ENCODE measurements around the gene GPC6. TPM values are rescaled to one million over a fixed set of nuclear protein-coding genes. Genes with fewer than 3 reads are reported as not detected.
"Not testable (repeated sequence)": the region's sequence is repeated elsewhere in the genome, so short reads cannot be mapped to it uniquely, and the experiment has no call there.

GPC6 gene
- total RNA-seq = not detected

GRCh38 chr13:93226623-93227279 lies at the start of gene GPC6:
TSS of gene GPC6 (plus strand) at chr13:93226807.
- H3K27ac Mint-ChIP-seq = no peak within 1 kb of the TSS
- H3K4me1 Mint-ChIP-seq = no peaks in the 10 kb centered on the region
- peaks cover 42% of the 10 kb centered on the region for H3K27me3 Mint-ChIP-seq
- H3K36me3 Mint-ChIP-seq (ENCODE audit: low read depth) = no peaks in the 10 kb centered on the region
- ATAC-seq (replicated peaks) = no peak
- no peaks in the 10 kb centered on the region for H3K9me3 Mint-ChIP-seq
- H3K4me3 Mint-ChIP-seq = no peak within 1 kb of the TSS

DNA sequence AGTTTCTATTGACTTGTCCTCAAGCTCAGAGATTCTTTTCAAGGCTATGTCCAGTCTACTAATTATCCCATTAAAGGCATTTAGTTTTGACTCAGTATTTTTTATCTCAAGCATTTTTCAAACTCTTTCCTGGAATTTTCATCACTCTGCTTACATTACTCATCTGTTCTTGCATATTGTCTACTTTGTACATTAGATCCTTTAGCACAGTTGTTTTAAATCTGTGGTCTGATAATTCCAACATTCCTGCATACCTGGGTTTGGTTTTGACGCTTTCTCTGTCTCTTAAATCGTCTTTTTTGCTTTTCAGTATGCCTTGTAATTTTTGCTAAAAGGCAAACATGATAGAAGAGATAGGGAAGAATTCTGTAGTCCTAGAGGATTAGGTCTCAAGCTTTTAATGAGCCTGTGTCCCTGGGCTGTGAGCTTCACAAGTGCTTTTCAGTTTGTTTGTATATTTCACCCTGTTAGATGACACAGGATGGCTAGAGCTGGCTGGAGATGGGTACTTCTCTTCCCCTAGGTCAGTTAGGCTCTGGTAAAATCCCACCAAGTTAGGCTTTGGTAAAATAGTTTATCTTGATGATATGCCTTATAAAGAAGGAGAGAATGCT lies 46.1 kb upstream of the GPC6 start:
- no peaks in the 10 kb centered on the region for H3K27me3 Mint-ChIP-seq
- no peak overlapping the region for H3K4me3 Mint-ChIP-seq
- no peak for ATAC-seq (replicated peaks)
- peaks cover 4% of the 10 kb centered on the region for H3K9me3 Mint-ChIP-seq
- no peaks in the 10 kb centered on the region for H3K36me3 Mint-ChIP-seq (ENCODE audit: low read depth)
- no peak overlapping the region for H3K27ac Mint-ChIP-seq
- H3K4me1 Mint-ChIP-seq = no peaks in the 10 kb centered on the region

DNA sequence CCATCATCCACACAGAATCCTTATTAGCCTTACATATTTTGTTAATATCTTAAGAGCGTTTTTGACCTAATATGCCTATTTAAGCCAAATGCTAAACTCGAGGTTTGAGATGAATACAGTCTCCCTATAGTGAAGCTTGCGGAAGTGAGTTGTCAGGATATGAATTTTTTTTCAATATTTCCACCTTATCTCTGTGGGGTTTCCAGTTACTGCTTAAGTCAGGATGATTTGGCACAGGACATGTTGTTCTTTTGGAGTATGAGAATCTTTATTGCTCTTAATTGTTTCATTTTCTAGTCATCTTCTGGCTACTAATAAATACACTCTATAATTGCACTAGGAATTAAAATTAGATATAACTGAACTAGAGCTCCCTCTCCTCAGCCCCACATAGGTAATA lies 44.2 kb upstream of the GPC6 start:
- Mint-ChIP-seq H3K27ac (no peak overlapping the region), H3K4me1 (no peaks in the 10 kb centered on the region), H3K27me3 (no peaks in the 10 kb centered on the region), H3K4me3 (no peak overlapping the region), H3K36me3 (ENCODE audit: low read depth) (no peaks in the 10 kb centered on the region), H3K9me3 (peaks cover 4% of the 10 kb centered on the region)
- ATAC-seq (replicated peaks) = no peak

DNA sequence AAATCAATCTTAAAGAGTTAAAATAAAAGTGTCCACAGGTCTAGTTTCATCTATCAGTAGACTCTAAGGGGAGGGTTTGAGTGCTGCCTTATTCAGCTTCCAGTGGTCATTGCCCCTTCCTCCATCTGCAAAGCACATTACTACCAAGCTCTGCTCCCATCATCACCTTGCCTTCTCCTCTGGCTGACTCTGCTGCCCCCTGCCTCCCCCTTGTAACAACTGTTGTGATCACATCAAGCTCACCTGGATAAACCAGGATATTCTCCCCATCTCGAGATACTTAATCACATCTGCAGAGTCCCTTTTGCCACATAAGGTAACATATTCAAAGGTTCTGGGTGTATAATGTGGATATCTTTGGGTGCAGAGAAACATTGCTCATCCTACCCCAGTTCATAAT lies 43.3 kb upstream of the GPC6 start:
- Mint-ChIP-seq H3K27me3 (no peaks in the 10 kb centered on the region), H3K4me3 (no peak overlapping the region), H3K4me1 (no peaks in the 10 kb centered on the region), H3K36me3 (ENCODE audit: low read depth) (no peaks in the 10 kb centered on the region), H3K27ac (no peak overlapping the region), H3K9me3 (peaks cover 4% of the 10 kb centered on the region)
- no peak for ATAC-seq (replicated peaks)

GRCh38 chr13:93190006-93190405 lies 36.6 kb upstream of the GPC6 start:
- Mint-ChIP-seq H3K4me1 (no peaks in the 10 kb centered on the region), H3K27me3 (no peaks in the 10 kb centered on the region), H3K4me3 (no peak overlapping the region), H3K36me3 (ENCODE audit: low read depth) (no peaks in the 10 kb centered on the region), H3K9me3 (peaks cover 4% of the 10 kb centered on the region), H3K27ac (no peak overlapping the region)
- no peak for ATAC-seq (replicated peaks)

DNA sequence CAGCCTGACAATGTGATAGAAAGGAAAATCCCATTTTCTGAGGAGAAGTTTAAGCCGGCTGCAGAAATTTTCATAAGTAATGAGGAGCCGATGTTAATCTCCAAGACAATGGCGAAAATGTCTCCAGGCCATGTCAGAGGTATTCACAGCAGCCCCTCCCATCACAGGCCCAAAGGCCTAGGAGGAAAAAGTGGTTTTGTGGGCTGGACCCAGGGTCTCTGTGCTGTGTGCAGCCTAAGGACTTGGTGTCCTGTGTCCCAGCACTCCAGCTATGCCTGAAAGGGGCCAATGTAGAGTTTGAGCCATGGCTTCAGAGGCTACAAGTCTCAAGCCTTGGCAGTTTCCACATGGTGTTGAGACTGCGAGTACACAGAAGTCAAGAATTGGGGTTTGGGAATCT lies 32.9 kb upstream of the GPC6 start:
- Mint-ChIP-seq H3K4me1 (no peaks in the 10 kb centered on the region), H3K27ac (no peak overlapping the region), H3K4me3 (no peak overlapping the region), H3K27me3 (no peaks in the 10 kb centered on the region), H3K36me3 (ENCODE audit: low read depth) (no peaks in the 10 kb centered on the region), H3K9me3 (peaks cover 4% of the 10 kb centered on the region)
- ATAC-seq (replicated peaks) = no peak

- H3K4me3 Mint-ChIP-seq = no peak overlapping the region
These were observed 26.8 kb upstream of the GPC6 start for GRCh38 chr13:93199856-93200255.

DNA sequence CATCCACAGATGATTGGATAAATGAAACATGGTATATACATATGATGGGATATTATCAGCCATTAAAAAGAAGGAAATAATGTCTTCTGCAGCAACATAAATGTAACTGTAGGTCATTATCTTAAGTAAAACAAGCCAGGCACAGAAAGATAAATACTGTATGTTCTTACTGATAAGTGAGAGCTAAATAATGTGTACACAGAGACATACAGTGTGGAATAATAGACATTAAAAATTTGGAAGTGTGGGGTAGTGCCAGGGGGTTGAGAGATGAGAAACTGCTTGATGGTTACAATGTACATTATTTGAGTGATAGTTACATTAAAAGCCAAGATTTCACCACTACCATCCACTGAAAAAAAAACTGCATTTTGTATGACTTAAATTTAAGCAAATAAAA lies 26.0 kb upstream of the GPC6 start:
- H3K27me3 Mint-ChIP-seq = no peaks in the 10 kb centered on the region
- H3K4me3 Mint-ChIP-seq = no peak overlapping the region
- ATAC-seq (replicated peaks) = no peak
- no peaks in the 10 kb centered on the region for H3K4me1 Mint-ChIP-seq
- H3K9me3 Mint-ChIP-seq = no peaks in the 10 kb centered on the region
- no peaks in the 10 kb centered on the region for H3K36me3 Mint-ChIP-seq (ENCODE audit: low read depth)
- no peak overlapping the region for H3K27ac Mint-ChIP-seq

More at GRCh38 chr13:93199856-93200255, 26.8 kb upstream of the GPC6 start:
- ATAC-seq (replicated peaks) = no peak
- Mint-ChIP-seq H3K27me3 (no peaks in the 10 kb centered on the region), H3K27ac (no peak overlapping the region), H3K9me3 (peaks cover 2% of the 10 kb centered on the region), H3K36me3 (ENCODE audit: low read depth) (no peaks in the 10 kb centered on the region), H3K4me1 (no peaks in the 10 kb centered on the region)

DNA sequence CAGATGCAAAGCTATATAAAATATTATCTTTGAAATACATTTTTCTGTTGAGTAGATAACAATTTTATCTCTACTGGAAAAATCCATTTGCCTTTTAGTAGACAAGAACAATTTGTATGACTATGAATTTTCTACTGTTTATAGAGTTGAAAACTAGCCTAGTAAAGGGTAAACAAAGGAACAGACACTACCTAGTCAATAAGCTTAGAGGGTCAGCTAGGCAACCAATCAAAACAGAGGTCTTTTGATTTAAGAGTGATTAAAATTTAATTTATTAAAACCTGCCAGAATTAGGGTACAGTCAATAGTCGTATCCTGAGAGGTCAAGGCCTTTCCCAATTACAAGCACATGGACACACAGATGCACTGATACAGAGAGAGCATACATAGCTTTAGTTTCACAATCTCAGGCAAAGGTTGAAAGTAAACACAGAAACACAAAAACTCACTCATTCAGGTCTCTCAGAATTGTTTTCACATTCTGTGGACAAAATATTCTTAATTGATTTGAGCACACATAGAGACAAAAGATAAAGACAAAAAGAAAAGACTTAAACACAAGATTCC lies 24.5 kb upstream of the GPC6 start:
- ATAC-seq (replicated peaks) = no peak
- Mint-ChIP-seq H3K27me3 (no peaks in the 10 kb centered on the region), H3K36me3 (ENCODE audit: low read depth) (no peaks in the 10 kb centered on the region), H3K9me3 (no peaks in the 10 kb centered on the region), H3K27ac (no peak overlapping the region), H3K4me3 (no peak overlapping the region), H3K4me1 (no peaks in the 10 kb centered on the region)

DNA sequence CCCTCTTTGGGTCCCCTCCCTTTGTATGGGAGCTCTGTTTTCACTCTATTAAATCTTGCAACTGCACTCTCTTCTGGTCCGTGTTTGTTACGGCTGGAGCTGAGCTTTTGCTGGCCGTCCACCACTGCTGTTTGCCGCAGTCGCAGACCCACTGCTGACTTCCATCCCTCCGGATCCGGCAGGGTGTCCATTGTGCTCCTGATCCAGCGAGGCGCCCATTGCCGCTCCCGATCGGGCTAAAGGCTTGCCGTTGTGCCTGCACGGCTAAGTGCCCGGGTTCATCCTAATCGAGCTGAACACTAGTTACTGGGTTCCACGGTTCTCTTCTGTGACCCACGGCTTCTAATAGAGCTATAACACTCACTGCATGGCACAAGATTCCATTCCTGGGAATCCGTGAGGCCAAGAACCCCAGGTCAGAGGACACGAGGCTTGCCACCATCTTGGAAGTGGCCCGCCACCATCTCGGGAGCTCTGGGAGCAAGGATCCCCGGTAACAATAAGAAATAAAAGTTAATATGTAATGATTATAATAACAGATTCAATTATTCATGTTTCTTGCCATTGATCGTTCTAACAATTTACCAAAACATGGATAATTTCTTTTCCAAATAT lies 19.7 kb upstream of the GPC6 start:
- not testable (repeated sequence) for H3K9me3 Mint-ChIP-seq; ATAC-seq (replicated peaks); H3K27ac Mint-ChIP-seq; H3K27me3 Mint-ChIP-seq; H3K4me3 Mint-ChIP-seq; H3K4me1 Mint-ChIP-seq; H3K36me3 Mint-ChIP-seq (ENCODE audit: low read depth)

DNA sequence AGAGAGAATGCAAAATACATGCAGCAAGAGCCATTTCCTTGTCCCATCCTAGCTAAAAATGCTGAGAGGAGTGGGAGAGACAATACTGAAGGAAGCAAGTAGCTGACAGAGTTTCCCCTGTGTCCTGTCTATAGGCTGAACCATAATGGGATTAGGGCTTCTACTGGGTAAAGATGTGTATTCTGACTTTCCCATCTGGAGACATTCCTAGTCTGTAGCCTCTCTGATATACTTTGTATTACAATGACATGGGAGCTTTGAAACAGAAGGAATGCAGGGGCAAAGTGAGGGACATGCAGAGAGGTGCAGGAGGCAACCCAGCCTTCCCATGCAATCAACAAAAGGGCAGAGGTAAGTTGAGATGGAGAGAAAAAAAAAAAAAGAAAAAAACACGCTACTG lies 10.5 kb upstream of the GPC6 start:
- H3K9me3 Mint-ChIP-seq = no peaks in the 10 kb centered on the region
- H3K27ac Mint-ChIP-seq = no peak overlapping the region
- no peaks in the 10 kb centered on the region for H3K27me3 Mint-ChIP-seq
- no peak for ATAC-seq (replicated peaks)
- no peaks in the 10 kb centered on the region for H3K4me1 Mint-ChIP-seq
- H3K36me3 Mint-ChIP-seq (ENCODE audit: low read depth) = no peaks in the 10 kb centered on the region
- no peak overlapping the region for H3K4me3 Mint-ChIP-seq

DNA sequence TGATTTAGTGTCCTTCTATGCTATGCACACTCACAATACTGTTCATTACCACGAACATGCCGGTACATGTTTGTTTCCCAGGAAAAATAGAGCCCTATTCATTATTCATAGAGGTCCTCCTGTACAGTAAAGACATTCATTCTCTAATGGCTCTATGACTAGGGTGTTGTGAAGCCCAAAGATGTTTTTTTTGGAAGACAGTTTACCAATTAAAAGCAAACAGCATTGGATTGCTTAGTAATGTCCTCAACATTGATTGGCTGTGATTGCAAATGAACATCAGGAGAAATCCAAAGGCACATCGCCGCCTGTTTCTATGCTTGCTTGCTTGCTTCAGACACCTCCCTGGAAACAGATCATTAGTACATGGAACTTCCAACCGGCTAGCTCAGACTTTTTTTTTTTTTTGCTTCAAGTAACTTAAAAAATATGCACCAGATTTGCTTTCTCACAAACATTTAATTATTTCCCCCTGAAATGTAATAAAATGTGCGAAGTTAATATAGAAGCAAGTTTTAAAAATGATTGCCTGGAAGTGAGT lies 8.8 kb upstream of the GPC6 start:
- no peak overlapping the region for H3K27ac Mint-ChIP-seq
- no peaks in the 10 kb centered on the region for H3K4me1 Mint-ChIP-seq
- H3K27me3 Mint-ChIP-seq = no peaks in the 10 kb centered on the region
- H3K9me3 Mint-ChIP-seq = no peaks in the 10 kb centered on the region
- H3K36me3 Mint-ChIP-seq (ENCODE audit: low read depth) = no peaks in the 10 kb centered on the region
- no peak overlapping the region for H3K4me3 Mint-ChIP-seq
- no peak for ATAC-seq (replicated peaks)

DNA sequence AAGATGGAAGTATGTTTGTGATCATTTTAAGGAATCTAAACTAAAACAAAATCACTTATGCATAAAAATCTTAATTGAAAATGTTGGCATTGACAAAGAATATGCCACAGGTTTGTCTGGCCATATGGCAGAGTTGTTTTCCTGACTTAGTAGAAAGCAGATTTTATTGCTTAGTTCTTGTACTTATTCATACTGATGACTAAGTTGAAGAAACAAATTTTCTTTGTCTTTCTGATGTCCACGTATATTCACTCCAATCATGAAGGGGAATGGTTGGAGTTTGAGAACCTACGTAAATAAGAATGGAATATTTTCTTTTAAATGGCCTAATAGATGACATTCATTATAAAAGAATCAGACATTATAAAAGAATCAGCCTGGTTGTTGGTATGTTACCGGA lies 8.0 kb upstream of the GPC6 start:
- H3K27me3 Mint-ChIP-seq = no peaks in the 10 kb centered on the region
- H3K27ac Mint-ChIP-seq = no peak overlapping the region
- no peaks in the 10 kb centered on the region for H3K4me1 Mint-ChIP-seq
- no peak for ATAC-seq (replicated peaks)
- no peaks in the 10 kb centered on the region for H3K36me3 Mint-ChIP-seq (ENCODE audit: low read depth)
- H3K9me3 Mint-ChIP-seq = no peaks in the 10 kb centered on the region
- no peak overlapping the region for H3K4me3 Mint-ChIP-seq

DNA sequence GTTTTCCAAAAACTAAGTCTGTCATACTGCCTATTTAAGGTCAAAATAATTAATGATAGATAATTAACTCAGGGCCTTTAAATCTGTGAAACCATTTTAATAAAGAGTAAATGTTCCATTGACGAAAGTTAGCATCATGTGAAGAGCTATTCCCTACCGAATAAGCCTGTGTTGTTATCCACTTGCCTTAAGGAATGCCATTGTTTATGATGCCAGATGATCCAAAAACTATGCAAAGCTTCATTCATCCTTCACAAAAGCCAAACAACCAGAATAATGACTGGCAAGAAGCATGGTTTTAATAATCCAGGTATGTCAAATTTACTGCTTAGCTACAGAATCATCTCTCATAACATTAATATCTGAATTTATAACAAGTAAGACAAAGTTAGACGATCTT lies 6.5 kb upstream of the GPC6 start:
- no peaks in the 10 kb centered on the region for H3K9me3 Mint-ChIP-seq
- H3K4me1 Mint-ChIP-seq = no peaks in the 10 kb centered on the region
- no peak for ATAC-seq (replicated peaks)
- H3K27me3 Mint-ChIP-seq = peaks cover 5% of the 10 kb centered on the region
- no peak overlapping the region for H3K27ac Mint-ChIP-seq
- no peaks in the 10 kb centered on the region for H3K36me3 Mint-ChIP-seq (ENCODE audit: low read depth)
- H3K4me3 Mint-ChIP-seq = no peak overlapping the region

GRCh38 chr13:93222976-93223375 lies 3.6 kb upstream of the GPC6 start:
- no peaks in the 10 kb centered on the region for H3K9me3 Mint-ChIP-seq
- no peaks in the 10 kb centered on the region for H3K4me1 Mint-ChIP-seq
- peaks cover 25% of the 10 kb centered on the region for H3K27me3 Mint-ChIP-seq
- no peak for ATAC-seq (replicated peaks)
- no peak overlapping the region for H3K4me3 Mint-ChIP-seq
- H3K27ac Mint-ChIP-seq = no peak overlapping the region
- no peaks in the 10 kb centered on the region for H3K36me3 Mint-ChIP-seq (ENCODE audit: low read depth)

Measured in activated T-helper 17 cell treated with anti-CD3 and anti-CD28 coated beads, Interleukin-2, amount 50 U/mL, for 72 hours (primary cell).